ENCODE results near the gene GAS2L2.

DNA sequence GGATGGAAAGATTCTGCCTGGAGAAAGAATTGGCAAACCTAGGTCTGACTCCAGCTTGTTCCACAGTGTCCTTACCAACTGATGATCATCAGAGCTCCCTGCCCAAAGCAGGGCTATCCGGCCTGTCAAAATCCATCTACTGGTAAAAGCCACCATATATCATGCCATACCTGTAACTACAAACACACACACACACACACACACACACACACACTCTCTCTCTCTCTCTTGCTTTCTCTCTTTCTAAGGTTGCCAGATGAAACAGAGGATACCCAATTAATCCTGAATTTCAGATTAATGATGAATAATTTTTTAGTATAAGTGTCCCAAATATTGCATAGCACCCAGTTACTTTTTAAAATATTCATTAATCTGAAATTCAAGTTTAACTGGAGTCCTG lies 43.9 kb upstream of the GAS2L2 start:
- no peak for TF ChIP-seq POLR2A (IDR thresholded peaks at IDR 0.05)
- TF ChIP-seq, protein P1, sequence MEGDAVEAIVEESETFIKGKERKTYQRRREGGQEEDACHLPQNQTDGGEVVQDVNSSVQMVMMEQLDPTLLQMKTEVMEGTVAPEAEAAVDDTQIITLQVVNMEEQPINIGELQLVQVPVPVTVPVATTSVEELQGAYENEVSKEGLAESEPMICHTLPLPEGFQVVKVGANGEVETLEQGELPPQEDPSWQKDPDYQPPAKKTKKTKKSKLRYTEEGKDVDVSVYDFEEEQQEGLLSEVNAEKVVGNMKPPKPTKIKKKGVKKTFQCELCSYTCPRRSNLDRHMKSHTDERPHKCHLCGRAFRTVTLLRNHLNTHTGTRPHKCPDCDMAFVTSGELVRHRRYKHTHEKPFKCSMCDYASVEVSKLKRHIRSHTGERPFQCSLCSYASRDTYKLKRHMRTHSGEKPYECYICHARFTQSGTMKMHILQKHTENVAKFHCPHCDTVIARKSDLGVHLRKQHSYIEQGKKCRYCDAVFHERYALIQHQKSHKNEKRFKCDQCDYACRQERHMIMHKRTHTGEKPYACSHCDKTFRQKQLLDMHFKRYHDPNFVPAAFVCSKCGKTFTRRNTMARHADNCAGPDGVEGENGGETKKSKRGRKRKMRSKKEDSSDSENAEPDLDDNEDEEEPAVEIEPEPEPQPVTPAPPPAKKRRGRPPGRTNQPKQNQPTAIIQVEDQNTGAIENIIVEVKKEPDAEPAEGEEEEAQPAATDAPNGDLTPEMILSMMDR (IDR thresholded peaks at IDR 0.05), result no peak

Measured in prostate gland (tissue), 2 donors.